Hepatic stellate cell (primary cell): ENCODE results near the gene GID4.

Source experiments
- DNase-seq: peaks from one replicate; pipeline ENCODE4 v3.0.0; 2011; ENCODE audit warnings: low spot score

GID4 gene

DNA sequence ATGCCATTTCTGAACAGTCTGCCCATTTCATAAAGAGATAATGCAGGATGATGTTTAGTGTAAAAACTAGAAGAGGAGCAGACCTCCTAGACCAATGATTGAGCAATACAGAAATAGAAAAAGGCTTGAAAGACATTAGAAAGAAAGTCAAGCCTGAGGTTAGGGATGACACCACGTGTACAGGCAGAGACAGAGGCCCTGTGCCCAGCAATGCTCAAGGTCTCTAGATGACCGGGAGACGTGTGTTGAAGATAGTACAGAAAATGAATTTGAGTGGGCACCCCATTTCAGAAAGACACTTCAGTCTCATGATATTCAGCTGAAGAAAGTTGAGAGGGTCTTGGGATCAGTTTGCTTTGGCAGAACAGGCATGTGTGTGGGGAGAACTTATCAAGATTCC is 5.4 kb downstream of the GID4 start:
- DNase-seq: no peak

GRCh38 chr17:18045691-18046350 is 6.6 kb downstream of the GID4 start:
- DNase-seq: no peak

DNA sequence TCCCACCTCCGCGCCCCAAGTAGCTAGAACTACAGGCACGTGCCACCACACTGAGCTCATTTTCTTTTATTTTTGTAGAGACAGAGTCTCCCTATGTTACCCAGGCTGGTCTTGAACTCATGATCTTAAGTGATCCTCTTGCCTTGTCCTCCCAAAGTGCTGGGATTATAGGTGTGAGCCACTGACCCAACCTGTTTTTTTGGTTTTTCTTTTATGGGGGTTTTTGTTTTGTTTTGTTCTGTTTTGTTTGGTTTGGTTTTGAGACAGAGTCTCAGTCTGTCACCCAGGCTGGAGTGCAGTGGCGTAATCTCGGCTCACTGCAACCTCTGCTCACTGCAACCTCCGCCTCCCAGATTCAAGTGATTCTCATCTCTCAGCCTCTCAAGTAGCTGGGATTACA is 16.4 kb downstream of the GID4 start:
- no peak for DNase-seq

GRCh38 chr17:18056214-18056613 is 17.0 kb downstream of the GID4 start:
- no peak for DNase-seq

DNA sequence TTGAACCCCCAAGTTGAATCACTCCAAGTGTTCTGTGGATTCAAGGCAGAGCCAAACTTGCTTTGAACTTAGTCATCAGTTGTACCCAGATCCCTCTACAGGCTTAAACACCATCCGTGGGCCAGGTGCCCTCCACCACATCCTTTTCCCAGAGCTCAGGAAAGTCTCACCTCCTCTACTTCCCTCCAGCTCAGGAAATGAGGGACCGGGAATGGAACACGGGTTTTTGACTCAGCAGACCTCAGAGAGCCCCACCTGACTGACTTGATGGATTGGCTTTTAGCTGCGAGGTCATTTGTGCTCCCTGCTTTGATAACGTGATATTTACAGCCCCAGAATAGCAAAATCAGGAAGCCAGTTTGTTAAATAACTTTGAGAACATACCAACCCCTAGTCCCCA is 20.1 kb downstream of the GID4 start:
- DNase-seq: no peak

GRCh38 chr17:18064053-18064452 is 24.8 kb downstream of the GID4 start:
- no peak for DNase-seq

DNA sequence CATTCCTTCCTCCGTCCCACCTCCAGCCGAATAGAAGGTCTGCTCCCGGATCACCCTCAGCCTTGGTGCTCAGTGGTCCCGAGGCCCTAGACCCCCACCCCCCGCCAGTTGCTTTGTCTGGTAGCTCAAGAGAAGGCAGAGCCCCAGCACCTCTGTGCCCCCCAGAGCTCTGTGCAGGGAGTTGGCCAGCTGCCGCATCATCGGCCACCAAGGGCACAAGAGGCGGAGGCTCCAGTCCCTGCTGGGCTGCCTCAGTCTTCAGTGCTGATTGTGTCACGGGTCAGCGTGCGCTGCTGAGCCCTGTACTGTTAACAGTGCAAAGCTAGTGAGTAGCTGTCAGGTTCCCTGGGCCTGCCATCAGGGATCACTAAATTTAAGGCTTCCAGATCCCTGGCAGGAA is 26.3 kb downstream of the GID4 start:
- no peak for DNase-seq

GRCh38 chr17:18066866-18067265 is 27.7 kb downstream of the GID4 start:
- no peak for DNase-seq

- DNase-seq: no peak
Observed at GRCh38 chr17:18069101-18069500, 29.9 kb downstream of the GID4 start.

GRCh38 chr17:18070861-18071340 is 31.7 kb downstream of the GID4 start:
- peak; percentile 47 for DNase-seq

- DNase-seq: no peak
Observed at GRCh38 chr17:18071751-18072150, 32.5 kb downstream of the GID4 start.

- no peak for DNase-seq
Observed at GRCh38 chr17:18074566-18075272, 35.5 kb downstream of the GID4 start.

- no peak for DNase-seq
Observed at GRCh38 chr17:18076936-18077335, 37.7 kb downstream of the GID4 start.

DNA sequence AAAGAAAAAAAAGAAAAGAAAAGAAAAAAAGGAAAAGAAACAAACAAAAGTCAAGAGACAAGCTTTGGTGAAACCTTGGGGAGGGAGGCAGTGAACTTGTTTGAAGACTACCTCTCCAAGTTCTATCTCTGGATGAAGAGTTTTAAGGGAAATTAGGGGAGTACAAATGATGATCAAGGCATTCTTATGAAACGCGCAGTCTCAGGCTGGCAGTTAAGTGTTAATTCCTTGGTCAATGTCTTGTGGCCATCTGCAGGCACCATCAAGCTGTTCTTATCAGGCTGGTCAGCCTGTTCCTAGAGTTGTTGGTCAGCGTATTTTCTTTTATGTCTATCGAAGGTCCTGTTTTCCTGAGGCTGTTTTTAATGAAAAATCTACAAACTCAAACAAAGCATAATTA is 40.3 kb downstream of the GID4 start:
- no peak for DNase-seq

DNA sequence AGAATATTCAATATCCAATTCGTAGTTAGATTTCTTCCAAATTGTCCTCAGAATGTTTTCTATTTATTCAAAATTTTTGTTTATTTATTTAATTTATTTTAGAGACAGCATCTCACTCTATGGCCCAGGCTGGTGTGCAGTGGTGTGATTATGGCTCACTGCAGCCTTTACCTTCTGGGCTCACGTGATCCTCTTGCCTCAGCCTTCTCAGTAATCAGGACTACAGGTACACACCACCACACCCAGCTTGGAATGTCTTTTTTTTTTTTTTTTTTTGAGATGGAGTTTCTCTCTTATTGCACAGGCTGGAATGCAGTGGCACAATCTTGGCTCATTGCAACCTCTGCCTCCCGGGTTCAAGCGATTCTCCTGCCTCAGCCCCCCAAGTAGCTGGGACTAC is 45.0 kb downstream of the GID4 start:
- DNase-seq: no peak

DNA sequence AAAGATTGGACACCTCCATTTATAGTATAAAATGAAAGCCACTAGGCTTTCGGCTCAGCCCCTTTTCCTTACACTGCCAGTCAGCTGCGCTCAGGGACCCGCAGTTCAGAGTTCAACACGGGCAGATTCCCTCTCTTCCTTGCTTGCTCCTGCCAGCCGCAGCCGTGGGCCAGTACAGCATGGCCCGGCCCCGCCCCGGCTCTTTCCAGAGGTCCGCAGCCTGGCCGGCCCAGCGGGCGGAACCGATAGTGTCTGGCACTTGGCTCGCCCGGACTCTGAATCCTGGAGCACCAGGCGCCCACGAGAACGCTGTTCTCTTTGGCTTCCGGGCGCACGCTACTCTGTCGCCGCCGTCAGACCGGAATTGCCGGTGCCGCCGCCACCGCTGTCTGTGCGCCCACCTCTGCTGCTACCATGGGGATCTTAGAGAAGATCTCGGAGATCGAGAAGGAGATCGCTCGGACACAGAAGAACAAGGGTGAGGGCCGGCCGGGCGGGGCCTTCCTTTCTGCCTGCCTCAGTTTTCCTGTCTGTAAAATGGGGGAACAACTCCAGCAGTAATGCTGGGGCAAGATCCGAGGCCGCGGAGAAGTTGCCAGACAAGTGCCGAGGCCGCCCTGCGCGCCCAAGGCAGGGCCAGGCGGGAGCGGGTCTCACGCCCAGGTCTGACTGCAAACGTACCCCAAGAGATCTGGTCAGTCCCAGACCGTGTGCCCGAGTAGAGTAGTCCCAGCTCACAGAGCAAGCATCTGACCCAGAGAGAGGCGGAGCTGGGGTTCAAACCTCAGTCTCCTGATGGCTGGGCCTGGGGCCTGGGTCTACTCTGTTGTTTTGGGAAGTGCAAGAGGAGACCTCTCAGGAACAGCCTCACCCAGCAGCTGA is 48.6 kb downstream of the GID4 start, which contains the start of gene DRG2:
TSS of gene DRG2 (plus strand) at position 339 of the 882 bp plus-strand sequence. CDS start at position 415, 76 bp downstream.
- DNase-seq: peak; percentile 93

- peak; percentile 3 for DNase-seq
Observed at GRCh38 chr17:18089613-18090012, 50.4 kb downstream of the GID4 start.

- DNase-seq: peak; percentile 59
Observed at GRCh38 chr17:18093616-18094408, 54.6 kb downstream of the GID4 start.

DNA sequence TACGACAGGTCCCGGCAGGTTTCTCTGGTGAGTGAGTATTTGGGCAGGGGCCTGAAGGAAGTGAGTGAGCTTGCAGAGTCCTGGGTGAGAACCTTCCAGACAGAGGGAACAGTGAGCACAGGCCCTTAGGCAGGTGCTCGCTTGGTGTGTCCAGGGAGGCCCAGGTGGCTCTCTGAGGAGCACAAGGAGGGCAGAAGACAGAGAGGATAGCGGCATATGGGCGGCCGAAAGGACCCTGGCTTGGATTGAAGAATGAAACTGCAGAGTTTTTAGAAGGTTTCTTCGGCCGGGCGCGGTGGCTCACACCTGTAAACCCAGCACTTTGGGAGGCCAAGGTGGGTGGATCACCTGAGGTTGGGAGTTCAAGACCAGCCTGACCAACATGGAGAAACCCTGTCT is 55.2 kb downstream of the GID4 start:
- no peak for DNase-seq

- no peak for DNase-seq
Observed at GRCh38 chr17:18099516-18099915, 60.3 kb downstream of the GID4 start.

- no peak for DNase-seq
Observed at GRCh38 chr17:18100616-18101015, 61.4 kb downstream of the GID4 start.

DNA sequence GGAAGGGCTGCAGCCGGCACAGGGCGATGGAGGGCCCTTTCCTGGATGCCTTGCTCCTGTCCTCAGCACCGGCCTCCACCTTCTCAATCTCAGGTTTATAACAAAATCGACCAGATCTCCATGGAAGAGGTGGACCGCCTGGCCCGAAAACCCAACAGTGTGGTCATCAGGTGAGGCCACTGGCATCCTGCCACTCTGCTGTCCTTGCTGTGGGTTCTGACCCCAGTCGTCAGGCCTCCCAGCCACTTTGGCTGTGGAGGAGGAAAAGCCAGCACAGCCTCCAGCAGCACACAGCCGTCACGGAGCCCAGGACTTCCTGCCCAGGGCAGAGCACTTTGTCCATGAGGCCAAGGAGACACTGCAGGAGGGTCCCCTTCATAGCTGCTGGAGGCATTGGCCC is 62.6 kb downstream of the GID4 start:
- DNase-seq: no peak
